ENCODE data around the gene MFAP2. TPM values are rescaled to one million over a fixed set of nuclear protein-coding genes. Genes with fewer than 3 reads are reported as not detected.
A peak's percentile ranks its signal among the peaks of the same experiment; 100 is the strongest.

Gene MFAP2
- total RNA-seq, 1 donor from 2014 or later: 154 TPM

GRCh38 chr1:16989676-16990391 is 9.4 kb upstream of the MFAP2 start:
- H3K9me3 Mint-ChIP-seq (ENCODE audit: unreplicated experiment): no peaks in the 10 kb centered on the region

DNA sequence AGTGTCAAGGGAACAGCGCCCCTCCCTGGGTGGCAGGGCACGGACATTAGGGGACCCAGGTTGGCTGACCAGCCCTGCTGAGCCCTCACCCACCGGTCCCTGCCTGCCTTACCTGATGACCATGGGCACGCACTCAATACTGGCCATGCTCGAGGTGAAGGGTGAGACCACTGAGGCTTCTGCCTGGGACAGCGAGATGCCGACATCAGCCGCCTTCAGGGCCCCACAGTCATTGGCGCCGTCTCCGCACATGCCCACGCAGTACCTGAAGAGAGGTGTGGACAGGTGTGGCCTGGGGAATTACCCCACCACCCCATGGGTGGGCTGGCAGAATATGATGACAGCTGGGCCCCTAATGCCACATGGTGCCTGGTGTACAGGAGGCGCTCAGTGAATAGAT is 7.8 kb upstream of the MFAP2 start:
- Mint-ChIP-seq H3K27ac (ENCODE audit: unreplicated experiment) (no peak overlapping the region), H3K4me1 (ENCODE audit: unreplicated experiment) (peaks cover 7% of the 10 kb centered on the region), H3K36me3 (ENCODE audit: low read depth, unreplicated experiment) (peaks cover 2% of the 10 kb centered on the region), H3K4me3 (ENCODE audit: unreplicated experiment) (no peak overlapping the region), H3K27me3 (ENCODE audit: unreplicated experiment) (peaks cover 6% of the 10 kb centered on the region), H3K9me3 (ENCODE audit: unreplicated experiment) (no peaks in the 10 kb centered on the region)
- no peak for TF ChIP-seq CTCF (IDR thresholded peaks at IDR 0.05; ENCODE audit: unreplicated experiment)
- DNase-seq (ENCODE audit: low spot score): no peak

More at GRCh38 chr1:16989676-16990391, 9.4 kb upstream of the MFAP2 start:
- Mint-ChIP-seq H3K36me3 (ENCODE audit: low read depth, unreplicated experiment) (peaks cover 3% of the 10 kb centered on the region), H3K27ac (ENCODE audit: unreplicated experiment) (no peak overlapping the region), H3K27me3 (ENCODE audit: unreplicated experiment) (peaks cover 3% of the 10 kb centered on the region), H3K4me3 (ENCODE audit: unreplicated experiment) (no peak overlapping the region), H3K4me1 (ENCODE audit: unreplicated experiment) (no peaks in the 10 kb centered on the region)
- DNase-seq (ENCODE audit: low spot score): no peak
- TF ChIP-seq CTCF (IDR thresholded peaks at IDR 0.05; ENCODE audit: unreplicated experiment): no peak

DNA sequence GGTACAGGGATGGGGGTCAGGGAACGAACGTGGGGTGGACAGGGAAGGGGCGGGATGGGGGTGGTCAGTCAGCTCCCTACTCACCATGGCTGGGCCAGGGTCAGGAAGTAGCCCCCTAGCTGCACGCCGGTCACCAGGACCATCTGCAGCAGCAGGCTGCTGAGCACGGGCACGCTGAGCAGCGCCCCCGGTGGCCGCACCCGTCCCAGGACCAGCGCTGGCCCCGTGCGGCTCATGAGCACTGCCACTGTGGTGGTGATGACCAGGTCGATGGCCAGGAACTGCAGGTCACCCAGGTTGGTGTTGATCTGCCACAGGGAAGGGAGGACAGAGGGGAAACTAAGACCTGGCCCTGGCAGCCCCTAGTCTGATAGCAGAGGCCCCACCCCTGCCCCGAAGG is 6.5 kb upstream of the MFAP2 start:
- peak; percentile 75 for DNase-seq (ENCODE audit: low spot score)
- peak; percentile 56 for TF ChIP-seq CTCF (IDR thresholded peaks at IDR 0.05; ENCODE audit: unreplicated experiment)
- peaks cover 2% of the 10 kb centered on the region for H3K36me3 Mint-ChIP-seq (ENCODE audit: low read depth, unreplicated experiment)

GRCh38 chr1:16986560-16986959 is 6.1 kb upstream of the MFAP2 start:
- no peak for TF ChIP-seq CTCF (IDR thresholded peaks at IDR 0.05; ENCODE audit: unreplicated experiment)

More for the DNA sequence above, 6.5 kb upstream of the MFAP2 start:
- H3K9me3 Mint-ChIP-seq (ENCODE audit: unreplicated experiment): no peaks in the 10 kb centered on the region
- H3K27ac Mint-ChIP-seq (ENCODE audit: unreplicated experiment): no peak overlapping the region
- no peak overlapping the region for H3K4me3 Mint-ChIP-seq (ENCODE audit: unreplicated experiment)
- peaks cover 8% of the 10 kb centered on the region for H3K4me1 Mint-ChIP-seq (ENCODE audit: unreplicated experiment)
- peaks cover 11% of the 10 kb centered on the region for H3K27me3 Mint-ChIP-seq (ENCODE audit: unreplicated experiment)

GRCh38 chr1:16986113-16986512 is 5.7 kb upstream of the MFAP2 start:
- peaks cover 13% of the 10 kb centered on the region for H3K4me1 Mint-ChIP-seq (ENCODE audit: unreplicated experiment)
- H3K36me3 Mint-ChIP-seq (ENCODE audit: low read depth, unreplicated experiment): peaks cover 4% of the 10 kb centered on the region
- DNase-seq (ENCODE audit: low spot score): no peak
- peaks cover 14% of the 10 kb centered on the region for H3K27me3 Mint-ChIP-seq (ENCODE audit: unreplicated experiment)
- H3K27ac Mint-ChIP-seq (ENCODE audit: unreplicated experiment): no peak overlapping the region
- H3K9me3 Mint-ChIP-seq (ENCODE audit: unreplicated experiment): no peaks in the 10 kb centered on the region
- no peak for TF ChIP-seq CTCF (IDR thresholded peaks at IDR 0.05; ENCODE audit: unreplicated experiment)
- H3K4me3 Mint-ChIP-seq (ENCODE audit: unreplicated experiment): no peak overlapping the region

More at GRCh38 chr1:16986560-16986959, 6.1 kb upstream of the MFAP2 start:
- Mint-ChIP-seq H3K9me3 (ENCODE audit: unreplicated experiment) (no peaks in the 10 kb centered on the region), H3K4me3 (ENCODE audit: unreplicated experiment) (no peak overlapping the region), H3K36me3 (ENCODE audit: low read depth, unreplicated experiment) (peaks cover 2% of the 10 kb centered on the region), H3K27ac (ENCODE audit: unreplicated experiment) (no peak overlapping the region), H3K4me1 (ENCODE audit: unreplicated experiment) (peaks cover 9% of the 10 kb centered on the region), H3K27me3 (ENCODE audit: unreplicated experiment) (peaks cover 11% of the 10 kb centered on the region)
- no peak for DNase-seq (ENCODE audit: low spot score)

All from endothelial cell (in vitro differentiated cells).